Psoas muscle (tissue), 8 donors: ENCODE measurements around the gene KIAA0513. TPM values are rescaled to one million over a fixed set of nuclear protein-coding genes. Genes with fewer than 3 reads are reported as not detected.
A peak's percentile ranks its signal among the peaks of the same experiment; 100 is the strongest.

Experiments
- ATAC-seq, 4 donors: fragments of 200-7000 bp; cut with Tn5 transposase; one replicate each; pipeline ENCODE4 v1.9.1; 2020; ENCODE audit warnings: moderate library complexity in 3 of 4, mild to moderate bottlenecking in 2 of 4
- DNase-seq, 2 donors: peaks; one replicate each; pipeline ENCODE4 v3.0.0-alpha.2; 2020
- H3K27ac ChIP-seq: fragments of 200-600 bp; one replicate; pipeline ENCODE4 v1.8.0; 2022
- H3K27me3 ChIP-seq, 3 donors: fragments of 200-600 bp in 1 of 3; one replicate each; pipeline versions ENCODE4 v1.6.1 to v1.8.0; 2013 to 2022; ENCODE audit warnings: low read length in 2 of 3, mild to moderate bottlenecking in 2 of 3, moderate library complexity in 1 of 3; ENCODE audit not compliant: insufficient read depth in 3 of 3
- H3K36me3 ChIP-seq, 2 donors: fragments of 200-600 bp in 1 of 2; one replicate each; pipeline versions ENCODE4 v1.6.1 to v1.8.0; 2013 to 2022; ENCODE audit warnings: low read depth in 1 of 2, mild to moderate bottlenecking in 1 of 2, moderate library complexity in 1 of 2; ENCODE audit not compliant: insufficient read depth in 1 of 2
- H3K4me1 ChIP-seq: fragments of 200-600 bp; one replicate; pipeline ENCODE4 v1.8.0; 2022
- H3K4me3 ChIP-seq: fragments of 200-600 bp; one replicate; pipeline ENCODE4 v1.8.0; 2022; ENCODE audit warnings: mild to moderate bottlenecking
- H3K9me3 ChIP-seq: fragments of 200-600 bp; one replicate; pipeline ENCODE4 v1.8.0; 2022
- WGBS, 3 donors: extraction: QIAGEN DNeasy Blood & Tissue Kit; methylation state at CpG; one replicate each; pipeline versions ENCODE4 v1.1.6 to v1.1.7; 2013; 5-methylcytosine and 5-hydroxymethylcytosine counted together
- intact Hi-C, 2 donors: fragments of 100-400 bp; cut with DNase I; formaldehyde crosslinking; loops; one replicate each; pipeline versions ENCODE4 v1.11.0 to v1.14.2; 2022
- polyA plus RNA-seq, 3 donors: library from polyadenylated mRNA; stranded (reverse); fragments of 200-250 nt; gene quantifications; one replicate each; pipeline ENCODE4 v1.2.3, GENCODE V29; 2013
- total RNA-seq, 4 donors: library from RNA; stranded (reverse); fragmentation: NEBNext Ultra II Directional in 2 of 4; extraction: Animal tissue kit (Norgen Biotek cat#: 25700) in 2 of 4; gene quantifications; one replicate each; pipeline versions ENCODE4 v1.2.1 to v1.2.4, GENCODE V29; 2021 to 2023
- TF ChIP-seq, protein P1 (sequence below): fragments of 200-600 bp; IDR thresholded peaks from one replicate; pipeline ENCODE4 v1.8.0; 2022; ENCODE audit warnings: antibody characterized with exemption
- donor health status: healthy with polysubstance abuse.
- donor health status: DM: no; HTN: no; CAD: no; lungs with moderate emphysema.
- donor health status: Bipolar disorder and iron deficiency.
- donor health status: healthy.
- donor health status: DM: yes; HTN: yes; CAD: no.
- donor health status: DM: no; HTN: no; CAD: no.
- donor health status: DM: no; HTN: no; CAD: no.
- donor health status: DM: yes; HTN: yes; CAD: no.

Gene KIAA0513
- total and polyA plus RNA-seq, 7 donors: 3.6 to 18.2 (median 12.9) TPM

DNA sequence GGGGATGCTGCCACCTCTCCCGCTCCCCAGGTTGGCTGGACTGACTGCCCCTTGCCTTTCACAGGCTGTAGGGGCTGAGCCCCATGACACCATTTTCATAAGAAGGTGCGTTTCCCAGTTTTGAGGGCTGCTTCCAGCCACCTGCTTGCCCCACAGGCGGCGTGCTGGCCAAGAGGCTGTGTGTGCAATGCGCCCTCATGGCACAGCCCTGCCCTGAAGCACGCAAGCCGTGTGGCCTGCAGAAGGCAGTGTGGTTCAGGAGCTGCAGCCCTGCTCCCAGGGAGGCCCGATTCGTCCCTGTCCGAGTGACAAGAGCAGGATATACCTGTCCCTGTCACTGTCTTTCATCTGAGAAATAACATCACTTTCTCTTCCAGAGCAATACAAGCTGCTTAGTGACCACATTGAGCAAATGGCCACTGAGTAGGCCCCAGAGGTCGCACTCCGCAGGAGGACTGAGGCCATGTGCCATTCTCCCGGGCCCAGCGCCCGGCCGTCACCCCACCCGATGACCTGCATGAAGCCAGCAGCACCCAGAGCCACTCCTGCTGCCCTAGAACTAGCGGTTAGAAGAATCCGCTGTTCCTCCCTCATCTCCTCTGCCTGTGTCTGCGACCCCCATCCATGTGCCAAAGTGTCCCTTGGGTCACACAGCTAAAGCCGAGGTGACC is 60.4 kb downstream of the KIAA0513 start:
- 89 to 98% (median 97%) methylated on average over 21 of the region's 21 CpGs for WGBS, 3 donors
- no peaks in the 10 kb centered on the region for H3K4me1 ChIP-seq

DNA sequence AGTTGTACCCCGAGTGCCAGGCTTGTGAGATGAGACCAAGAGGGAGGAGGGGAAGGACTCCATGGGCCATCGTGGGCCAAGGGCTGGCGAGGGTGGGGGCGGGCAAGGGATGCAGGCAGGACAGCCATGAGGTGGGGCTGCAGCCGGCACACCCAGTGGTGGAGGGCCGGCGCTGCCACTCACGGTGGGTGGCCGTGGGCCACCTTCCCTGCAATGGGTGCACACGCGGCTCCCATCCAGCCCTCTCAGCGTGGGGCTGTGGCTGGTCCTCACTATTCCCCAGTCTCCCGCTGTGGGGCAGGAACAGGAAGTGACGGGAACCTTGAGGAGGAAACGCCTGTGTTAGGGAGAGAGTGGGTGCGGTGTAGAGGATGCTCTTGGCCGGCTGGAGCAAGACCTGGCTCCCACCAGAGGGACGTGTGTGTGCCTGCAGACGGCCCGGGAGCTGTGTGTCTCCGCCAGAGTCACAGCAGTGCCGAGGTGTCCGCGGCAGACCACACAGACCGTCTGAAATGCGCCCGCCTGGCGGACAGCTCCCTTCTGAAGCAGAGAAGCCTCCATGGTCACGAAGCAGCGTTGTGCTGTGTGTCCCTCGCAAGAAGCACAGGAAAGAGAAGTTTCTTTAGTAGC is 61.1 kb downstream of the KIAA0513 start:
- Histone ChIP-seq H3K4me3 (no peak overlapping the region), H3K9me3 (no peaks in the 10 kb centered on the region), H3K27me3 (peaks cover 0 to 2% (median 0%) of the 10 kb centered on the region in 3 donors), H3K27ac (no peak overlapping the region), H3K36me3 (peaks cover 0 to 9% of the 10 kb centered on the region in 2 donors), H3K4me1 (no peaks in the 10 kb centered on the region)
- TF ChIP-seq, protein P1, sequence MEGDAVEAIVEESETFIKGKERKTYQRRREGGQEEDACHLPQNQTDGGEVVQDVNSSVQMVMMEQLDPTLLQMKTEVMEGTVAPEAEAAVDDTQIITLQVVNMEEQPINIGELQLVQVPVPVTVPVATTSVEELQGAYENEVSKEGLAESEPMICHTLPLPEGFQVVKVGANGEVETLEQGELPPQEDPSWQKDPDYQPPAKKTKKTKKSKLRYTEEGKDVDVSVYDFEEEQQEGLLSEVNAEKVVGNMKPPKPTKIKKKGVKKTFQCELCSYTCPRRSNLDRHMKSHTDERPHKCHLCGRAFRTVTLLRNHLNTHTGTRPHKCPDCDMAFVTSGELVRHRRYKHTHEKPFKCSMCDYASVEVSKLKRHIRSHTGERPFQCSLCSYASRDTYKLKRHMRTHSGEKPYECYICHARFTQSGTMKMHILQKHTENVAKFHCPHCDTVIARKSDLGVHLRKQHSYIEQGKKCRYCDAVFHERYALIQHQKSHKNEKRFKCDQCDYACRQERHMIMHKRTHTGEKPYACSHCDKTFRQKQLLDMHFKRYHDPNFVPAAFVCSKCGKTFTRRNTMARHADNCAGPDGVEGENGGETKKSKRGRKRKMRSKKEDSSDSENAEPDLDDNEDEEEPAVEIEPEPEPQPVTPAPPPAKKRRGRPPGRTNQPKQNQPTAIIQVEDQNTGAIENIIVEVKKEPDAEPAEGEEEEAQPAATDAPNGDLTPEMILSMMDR: no peak
- intact Hi-C loops: loop anchor here in 1 of 2 donors (10.0 kb wide), 1 partner anchor 104 kb away; no protein-coding TSS in a partner anchor
- DNase-seq: no peak
- WGBS, 3 donors: 84 to 86% (median 84%) methylated on average over 28 to 31 of the region's 31 CpGs
- ATAC-seq: no peak

More for the DNA sequence above, 60.4 kb downstream of the KIAA0513 start:
- Histone ChIP-seq H3K4me3 (no peak overlapping the region), H3K27me3 (no peaks in the 10 kb centered on the region), H3K9me3 (no peaks in the 10 kb centered on the region), H3K36me3 (peaks cover 0 to 9% of the 10 kb centered on the region in 2 donors), H3K27ac (no peak overlapping the region)
- ATAC-seq (no peak), DNase-seq (no peak)
- intact Hi-C loops: loop anchor here in 1 of 2 donors (10.0 kb wide), 1 partner anchor 103 kb away; no protein-coding TSS in a partner anchor
- TF ChIP-seq, protein P1: no peak

DNA sequence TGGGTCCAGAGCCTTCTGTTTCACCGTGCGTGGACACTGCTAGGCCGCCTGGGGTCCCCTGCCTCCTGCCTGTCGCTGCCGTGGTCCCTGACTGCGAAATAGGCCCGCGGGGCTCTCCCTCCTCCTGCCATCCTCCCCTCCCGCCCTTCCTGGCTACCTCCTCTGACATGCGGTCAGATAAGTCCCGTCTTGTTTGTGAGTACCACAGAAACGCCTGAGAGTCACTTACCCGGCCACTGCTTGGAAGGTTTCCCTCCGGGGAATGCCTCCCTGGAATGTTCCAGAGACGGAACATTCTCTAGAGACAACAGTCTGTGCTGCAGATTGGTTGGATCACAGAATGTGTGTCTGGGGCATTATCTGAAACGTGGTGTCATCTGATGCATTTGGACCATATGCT is 61.9 kb downstream of the KIAA0513 start:
- H3K9me3 ChIP-seq: no peaks in the 10 kb centered on the region
- no peak overlapping the region for H3K4me3 ChIP-seq
- TF ChIP-seq, protein P1: no peak
- WGBS, 3 donors: 56 to 79% (median 66%) methylated on average over 16 of the region's 16 CpGs
- H3K27me3 ChIP-seq: peaks cover 0 to 5% (median 4%) of the 10 kb centered on the region in 3 donors
- H3K36me3 ChIP-seq: peaks cover 0 to 9% of the 10 kb centered on the region in 2 donors
- H3K4me1 ChIP-seq: no peaks in the 10 kb centered on the region
- H3K27ac ChIP-seq: no peak overlapping the region
- ATAC-seq (peak in 3 of 4 donors; percentile 7 to 25 (median 19)), DNase-seq (no peak)
- intact Hi-C loops: loop anchor here in 1 of 2 donors (10.0 kb wide), 1 partner anchor 105 kb away; no protein-coding TSS in a partner anchor

DNA sequence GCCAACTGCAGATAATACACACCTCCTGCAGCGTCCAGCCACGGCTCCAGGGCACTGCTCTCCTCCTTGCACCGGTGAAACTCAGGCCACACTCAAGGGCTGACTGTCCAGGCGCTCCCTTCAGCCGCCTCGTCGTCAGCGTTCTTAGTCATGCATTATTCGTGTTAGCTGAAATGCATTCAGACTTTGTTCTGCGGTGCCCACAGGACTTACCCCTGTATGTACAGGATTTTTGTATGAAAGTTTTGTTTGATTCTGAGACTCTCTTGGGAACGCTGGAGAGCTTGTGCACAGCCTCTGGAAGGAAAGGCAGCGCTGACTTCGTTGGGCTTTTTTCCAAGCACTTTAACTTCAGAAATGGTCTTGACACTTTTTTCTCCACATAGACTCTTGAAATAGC is 62.6 kb downstream of the KIAA0513 start:
- TF ChIP-seq, protein P1: no peak
- no peak overlapping the region for H3K4me3 ChIP-seq
- intact Hi-C loops: no loop called here
- no peak overlapping the region for H3K27ac ChIP-seq
- WGBS, 3 donors: 68% methylated on average over 13 of the region's 13 CpGs
- peaks cover 0 to 6% (median 5%) of the 10 kb centered on the region in 3 donors for H3K27me3 ChIP-seq
- H3K4me1 ChIP-seq: no peaks in the 10 kb centered on the region
- ATAC-seq (no peak), DNase-seq (no peak)
- peaks cover 0 to 9% of the 10 kb centered on the region in 2 donors for H3K36me3 ChIP-seq
- no peaks in the 10 kb centered on the region for H3K9me3 ChIP-seq
